Activated T-cell treated with anti-CD3 and anti-CD28 coated beads, Interleukin-2, amount 50 U/mL, for 4 hours (primary cell): ENCODE results near the gene GPC1. TPM values are rescaled to one million over a fixed set of nuclear protein-coding genes. Genes with fewer than 3 reads are reported as not detected.

Experiments
- ATAC-seq, 2 donors: fragments of 200-7000 bp; cut with Tn5 transposase; one replicate each; pipeline ENCODE4 v1.10.0; 2021
- DNase-seq: peaks from one replicate; pipeline ENCODE4 v3.0.0-alpha.2; 2020
- H3K27me3 Mint-ChIP-seq: one replicate; pipeline ENCODE4 v1.8.0; 2021; ENCODE audit warnings: low read depth, mixed read lengths
- H3K36me3 Mint-ChIP-seq: one replicate; pipeline ENCODE4 v1.8.0; 2022; ENCODE audit warnings: mixed read lengths; ENCODE audit not compliant: insufficient read depth
- H3K4me1 Mint-ChIP-seq: one replicate; pipeline ENCODE4 v1.8.0; 2021; ENCODE audit warnings: low read depth, mixed read lengths
- H3K4me3 Mint-ChIP-seq: one replicate; pipeline ENCODE4 v1.8.0; 2021; ENCODE audit warnings: mild to moderate bottlenecking, moderate library complexity, mixed read lengths
- H3K9me3 Mint-ChIP-seq: one replicate; pipeline ENCODE4 v1.8.0; 2021; ENCODE audit warnings: mixed read lengths
- total RNA-seq, 3 donors: library from RNA; stranded (reverse); gene quantifications; one replicate each; pipeline ENCODE4 v1.2.1, GENCODE V29; 2021

GPC1 gene
- total RNA-seq, 3 donors from 2014 or later = 3.7 to 6.3 (median 5.9) TPM

DNA sequence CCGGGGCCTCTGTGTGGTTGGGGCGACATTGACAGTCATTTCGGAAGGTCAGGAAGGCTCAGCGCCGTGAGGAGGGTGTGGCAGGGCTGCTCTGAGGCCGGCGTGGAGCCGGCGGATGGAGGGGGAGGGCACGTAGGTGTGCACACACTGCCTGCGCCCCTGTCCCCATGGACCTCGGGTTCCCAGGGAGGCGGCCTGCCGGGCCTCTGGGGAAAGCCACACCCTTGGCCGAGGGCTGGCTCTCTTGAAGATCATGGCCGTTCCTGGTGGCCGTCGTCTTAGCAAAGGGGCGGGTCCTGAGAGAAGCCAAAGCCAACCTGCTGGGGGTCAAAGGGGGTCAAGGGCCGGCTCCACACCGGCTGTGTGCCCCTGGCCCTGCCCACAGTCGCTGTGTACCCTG is 11.9 kb downstream of the GPC1 start:
- DNase-seq (no peak), ATAC-seq (no peak)
- H3K4me1 Mint-ChIP-seq = peaks cover 2% of the 10 kb centered on the region

DNA sequence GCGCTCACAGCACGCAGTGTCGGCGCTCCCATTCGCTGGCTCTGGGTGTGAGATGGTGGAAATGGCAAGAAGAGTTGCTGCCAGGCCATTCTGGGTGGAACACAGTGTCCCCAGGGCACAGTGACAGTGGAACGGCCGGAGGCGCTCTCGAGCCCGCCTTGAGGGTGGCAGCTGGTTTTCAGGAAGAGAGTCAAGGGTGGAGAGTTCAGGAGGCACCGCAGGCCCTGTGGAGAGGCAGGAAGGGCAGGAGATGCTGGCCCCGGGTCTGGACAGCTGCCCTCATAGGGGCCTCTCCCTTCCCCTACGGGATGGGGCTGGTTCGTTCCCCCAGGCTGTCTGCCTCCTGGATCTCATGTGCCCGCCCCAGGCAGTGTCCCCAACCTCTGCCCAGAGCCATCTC is 12.5 kb downstream of the GPC1 start:
- peaks cover 42% of the 10 kb centered on the region for H3K27me3 Mint-ChIP-seq
- H3K36me3 Mint-ChIP-seq = no peaks in the 10 kb centered on the region
- ATAC-seq = no peak
- H3K4me1 Mint-ChIP-seq = peaks cover 2% of the 10 kb centered on the region
- no peak overlapping the region for H3K4me3 Mint-ChIP-seq
- no peak for DNase-seq
- H3K9me3 Mint-ChIP-seq = no peaks in the 10 kb centered on the region

More for the DNA sequence above, 11.9 kb downstream of the GPC1 start:
- no peak overlapping the region for H3K4me3 Mint-ChIP-seq
- no peaks in the 10 kb centered on the region for H3K9me3 Mint-ChIP-seq
- peaks cover 42% of the 10 kb centered on the region for H3K27me3 Mint-ChIP-seq
- H3K36me3 Mint-ChIP-seq = no peaks in the 10 kb centered on the region

DNA sequence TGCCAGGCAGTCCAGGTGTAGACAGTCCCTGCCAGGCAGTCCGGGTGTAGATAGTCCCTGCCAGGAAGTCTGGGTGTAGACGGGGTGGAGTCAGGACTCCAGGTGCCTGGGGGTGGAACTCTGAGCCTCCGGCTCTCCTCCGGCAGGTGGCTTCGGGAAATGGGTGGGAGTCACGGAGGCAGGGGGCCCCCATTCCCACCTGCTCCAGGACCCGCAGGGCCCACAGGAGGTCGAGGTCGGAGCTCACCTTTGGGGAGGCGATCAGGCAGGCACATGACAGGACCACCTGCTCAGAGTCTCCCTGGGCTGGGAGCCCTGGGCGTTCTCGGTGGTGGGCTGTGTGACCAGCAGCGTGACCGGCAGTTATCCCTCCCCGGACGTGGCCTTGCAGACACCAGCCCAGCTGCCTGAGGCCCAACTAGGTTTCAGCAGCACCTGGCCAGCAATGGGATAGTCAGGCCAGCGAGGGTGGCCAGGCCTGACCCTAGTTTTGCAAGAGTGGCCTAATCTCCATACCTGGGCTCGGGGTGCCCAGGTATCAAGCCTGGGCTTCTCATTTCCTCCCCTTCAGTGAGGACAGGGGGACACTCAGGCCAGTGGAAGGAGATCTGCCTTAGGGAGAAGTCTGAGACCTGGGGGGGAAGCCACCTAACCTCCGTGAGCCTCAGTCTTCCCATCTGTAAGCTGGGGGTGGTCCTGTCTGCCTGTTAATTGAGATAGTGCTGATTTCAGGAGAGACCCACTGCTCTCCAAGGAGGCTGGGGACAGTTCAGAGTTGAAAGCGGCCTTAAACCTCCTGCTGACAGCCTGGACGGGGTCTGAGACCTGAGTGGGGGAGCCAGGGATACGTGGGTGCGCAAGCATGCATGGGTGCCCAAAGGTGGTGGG is 13.2 kb downstream of the GPC1 start:
- Mint-ChIP-seq H3K9me3 (no peaks in the 10 kb centered on the region), H3K4me3 (no peak overlapping the region), H3K27me3 (peaks cover 42% of the 10 kb centered on the region), H3K36me3 (no peaks in the 10 kb centered on the region), H3K4me1 (peaks cover 2% of the 10 kb centered on the region)
- DNase-seq (no peak), ATAC-seq (no peak)

DNA sequence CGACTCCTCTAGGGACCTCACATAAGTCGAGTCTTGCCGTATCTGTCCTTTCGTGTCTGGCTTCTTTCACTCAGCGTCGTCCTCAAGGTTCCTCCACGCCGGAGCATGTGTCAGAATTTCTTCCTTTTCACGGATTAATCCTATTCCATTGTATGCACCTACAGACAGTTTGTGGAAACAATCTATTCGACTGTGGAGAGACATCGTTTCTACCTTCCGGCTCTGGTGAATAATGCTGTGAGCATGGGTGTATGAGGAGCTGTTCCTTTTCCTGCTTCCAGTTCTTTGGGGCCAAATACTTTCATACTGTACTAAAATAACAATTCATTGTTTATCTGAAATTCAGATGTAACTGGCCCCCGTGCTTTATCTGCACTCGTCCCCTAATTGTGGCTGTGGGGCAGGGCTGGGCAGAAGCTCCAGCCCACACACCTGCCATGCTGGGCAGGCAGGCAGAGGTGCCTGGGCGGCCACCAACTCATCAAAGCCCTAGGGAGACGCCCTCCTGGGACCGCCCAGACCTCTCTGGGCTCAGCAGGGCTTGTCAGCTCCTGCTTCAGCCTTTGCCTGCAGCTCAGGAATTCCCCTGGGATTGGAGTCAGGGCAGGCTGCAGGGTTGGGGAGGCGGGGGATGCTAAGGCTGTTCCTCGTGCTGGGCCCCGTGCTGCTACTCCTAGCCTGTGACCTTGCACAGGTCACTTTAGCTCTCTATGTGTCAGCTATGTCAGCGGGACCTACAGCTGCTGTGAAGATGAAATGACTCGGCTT is 14.5 kb downstream of the GPC1 start:
- Mint-ChIP-seq H3K36me3 (no peaks in the 10 kb centered on the region), H3K4me3 (no peak overlapping the region), H3K27me3 (peaks cover 53% of the 10 kb centered on the region), H3K9me3 (no peaks in the 10 kb centered on the region), H3K4me1 (peaks cover 9% of the 10 kb centered on the region)
- ATAC-seq = no peak
- no peak for DNase-seq

DNA sequence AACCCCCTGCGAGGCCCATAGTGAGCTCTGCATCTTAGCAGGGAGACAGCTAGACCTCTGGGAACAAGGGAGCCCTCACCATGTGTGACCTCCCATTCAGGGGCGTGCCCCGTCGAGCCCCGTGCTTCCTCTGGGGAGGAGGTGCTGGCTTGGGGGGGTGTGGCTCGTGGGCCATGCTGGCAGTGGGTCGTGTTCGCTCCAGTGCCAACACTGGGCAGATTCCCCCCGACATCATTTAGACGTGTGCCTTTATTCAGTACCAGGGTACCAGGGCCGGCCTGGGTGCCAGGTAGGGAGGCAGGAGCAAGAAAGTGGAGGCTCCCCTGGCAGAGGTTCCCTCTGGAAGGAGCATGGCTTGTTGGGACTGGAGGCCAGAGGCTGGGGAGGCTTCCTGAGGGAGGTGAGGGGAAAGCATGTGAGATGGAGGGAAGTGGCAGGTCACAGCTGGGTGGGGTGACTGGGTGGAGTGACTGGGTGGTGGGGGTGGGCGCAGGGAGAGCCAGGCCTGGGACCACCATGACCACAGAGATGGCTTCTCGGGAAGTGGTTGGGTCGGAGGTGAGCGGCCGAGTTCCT is 15.2 kb downstream of the GPC1 start:
- H3K27me3 Mint-ChIP-seq = peaks cover 56% of the 10 kb centered on the region

DNA sequence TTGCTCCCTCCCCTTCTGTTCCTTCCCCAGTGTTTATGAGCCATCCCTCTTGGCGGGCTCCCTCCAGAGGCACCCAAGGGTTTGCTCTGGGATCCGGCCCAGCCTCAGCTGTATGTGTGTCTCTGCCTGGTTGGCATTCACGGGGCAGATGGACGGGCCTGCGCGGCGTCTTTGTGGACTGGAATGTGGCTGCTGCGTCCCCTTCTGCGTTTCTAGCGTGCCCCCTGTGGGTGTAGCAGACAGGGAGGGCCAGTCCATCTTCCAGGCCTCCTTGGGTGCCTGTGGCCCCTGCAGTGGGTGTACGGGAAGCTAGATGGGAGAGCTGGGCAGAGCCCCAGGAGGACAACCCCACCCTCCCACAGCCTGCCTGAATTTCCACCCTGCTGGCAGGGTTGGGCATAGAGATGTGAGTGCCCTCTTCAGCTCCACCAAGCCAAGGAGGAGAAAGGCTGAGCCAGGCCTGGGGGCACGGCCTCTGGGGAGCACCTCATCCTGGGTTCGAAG is 15.7 kb downstream of the GPC1 start:
- no peak for DNase-seq
- ATAC-seq = no peak
- H3K27me3 Mint-ChIP-seq = peaks cover 52% of the 10 kb centered on the region
- H3K4me1 Mint-ChIP-seq = peaks cover 11% of the 10 kb centered on the region
- H3K36me3 Mint-ChIP-seq = no peaks in the 10 kb centered on the region
- no peaks in the 10 kb centered on the region for H3K9me3 Mint-ChIP-seq
- no peak overlapping the region for H3K4me3 Mint-ChIP-seq

More for the DNA sequence above, 15.2 kb downstream of the GPC1 start:
- DNase-seq (no peak), ATAC-seq (no peak)
- Mint-ChIP-seq H3K36me3 (no peaks in the 10 kb centered on the region), H3K9me3 (no peaks in the 10 kb centered on the region), H3K4me3 (no peak overlapping the region), H3K4me1 (peaks cover 11% of the 10 kb centered on the region)

DNA sequence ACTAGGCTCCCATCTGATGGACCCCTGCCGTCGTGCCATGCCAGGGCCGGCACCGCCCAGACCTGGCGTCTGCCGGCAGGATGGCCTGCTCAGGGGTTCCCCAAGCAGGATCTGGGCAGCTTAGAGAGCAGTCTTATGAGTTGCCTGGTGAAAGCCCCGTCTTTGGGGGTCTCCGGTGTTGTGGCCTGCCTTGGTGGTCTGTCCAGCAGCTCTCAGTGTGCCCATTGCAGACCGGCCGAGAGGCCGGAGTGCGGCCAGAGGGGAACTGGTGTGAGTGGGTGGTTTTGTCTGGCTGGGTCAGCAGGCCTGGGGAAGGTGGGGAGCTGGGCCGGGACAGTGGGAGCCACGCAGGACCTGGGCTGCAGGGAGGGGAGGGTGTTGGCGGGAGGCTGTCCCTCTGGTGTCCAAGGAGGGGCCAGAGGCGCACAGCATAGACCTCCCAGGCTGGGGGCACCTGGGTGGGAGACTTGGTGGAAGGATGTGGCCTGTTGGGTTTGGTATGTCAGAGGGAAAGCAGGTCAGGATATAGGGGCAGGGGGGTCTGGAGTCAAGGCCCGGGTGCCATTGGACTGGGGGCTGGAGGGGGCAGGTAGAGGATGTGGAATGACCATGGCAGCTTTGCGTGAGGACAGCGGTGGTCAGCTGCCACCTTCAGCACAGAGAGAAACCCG is 16.5 kb downstream of the GPC1 start:
- DNase-seq (no peak), ATAC-seq (no peak)
- Mint-ChIP-seq H3K27me3 (peaks cover 52% of the 10 kb centered on the region), H3K4me1 (peaks cover 11% of the 10 kb centered on the region), H3K9me3 (no peaks in the 10 kb centered on the region), H3K4me3 (peak overlapping the region; percentile 69), H3K36me3 (no peaks in the 10 kb centered on the region)

DNA sequence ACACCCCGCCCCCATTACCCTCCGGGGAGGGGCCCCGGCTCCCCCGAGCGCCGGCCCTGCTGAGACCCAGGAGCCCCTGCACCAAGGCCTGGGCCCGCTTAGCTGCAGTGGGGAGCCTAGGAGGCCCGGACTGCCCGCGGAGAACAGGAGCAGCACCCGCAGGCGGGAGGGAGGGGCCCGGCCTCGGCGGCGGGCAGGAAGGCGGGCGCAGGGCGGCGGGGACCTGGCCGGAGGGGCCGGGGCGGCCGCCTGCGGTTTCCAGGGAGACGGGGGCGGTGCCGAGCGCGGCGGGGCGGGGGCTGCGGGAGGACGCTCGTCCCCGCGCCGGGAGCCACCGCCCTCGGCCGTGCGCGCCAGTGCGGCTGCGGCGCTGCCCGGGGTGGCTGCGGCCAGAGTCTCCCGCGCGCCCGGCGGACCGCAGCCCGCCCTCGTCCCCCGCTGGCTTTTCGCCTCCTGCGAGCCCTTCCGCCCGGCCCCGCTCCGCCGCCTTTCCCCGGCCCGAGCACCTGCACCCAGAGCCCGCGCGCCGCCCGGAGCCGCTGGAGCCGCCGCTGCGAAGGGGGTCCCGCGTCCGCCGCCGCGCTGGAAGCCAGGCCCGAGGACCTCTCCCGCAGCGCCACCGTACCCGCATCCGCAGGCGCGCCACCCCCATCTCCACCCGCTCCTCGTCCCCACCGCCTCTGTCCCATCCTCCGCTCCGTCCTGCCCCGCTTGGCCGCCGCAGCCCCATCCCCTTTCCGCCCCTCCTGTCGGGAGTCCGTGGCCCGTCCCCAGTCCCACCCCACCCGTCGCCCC is 17.2 kb downstream of the GPC1 start:
- Mint-ChIP-seq H3K27me3 (peaks cover 49% of the 10 kb centered on the region), H3K36me3 (no peaks in the 10 kb centered on the region), H3K4me1 (peaks cover 11% of the 10 kb centered on the region), H3K4me3 (peak overlapping the region; percentile 69), H3K9me3 (no peaks in the 10 kb centered on the region)
- DNase-seq (no peak), ATAC-seq (peak; percentile 31 to 41)

DNA sequence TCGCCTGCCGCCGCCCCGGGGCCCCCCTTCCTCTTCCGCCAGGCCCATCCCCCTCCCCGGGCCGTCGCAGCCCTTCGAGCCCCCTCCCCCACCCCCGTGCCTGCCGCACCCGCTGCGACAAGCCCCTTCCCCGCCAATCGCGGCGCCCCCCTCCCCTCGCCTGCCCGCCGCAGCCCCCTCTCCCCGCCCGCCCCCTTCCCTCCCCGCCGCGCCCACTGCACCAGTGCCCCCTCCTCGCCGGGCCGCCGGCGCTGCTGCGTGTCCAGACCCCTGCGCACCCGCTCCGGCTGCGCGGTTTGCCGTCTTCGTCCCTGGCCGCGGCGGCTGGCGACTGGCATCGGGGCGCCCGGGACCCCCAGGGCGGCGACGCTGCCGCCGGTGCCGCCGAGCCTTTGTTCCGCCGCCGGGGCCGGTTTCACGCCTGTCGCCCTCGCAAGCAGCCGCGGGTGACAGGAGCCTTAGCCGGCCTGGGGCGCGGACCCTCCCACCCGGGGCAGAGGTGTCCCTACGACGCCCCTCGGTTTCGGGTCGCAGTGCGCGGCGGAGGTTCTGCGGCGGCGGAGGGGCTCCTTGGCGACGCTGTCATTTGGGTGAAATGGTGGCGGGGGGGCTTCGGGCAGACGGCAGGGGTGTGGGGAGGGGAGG is 18.1 kb downstream of the GPC1 start:
- DNase-seq (no peak), ATAC-seq (no peak)
- Mint-ChIP-seq H3K36me3 (no peaks in the 10 kb centered on the region), H3K4me3 (peak overlapping the region; percentile 75), H3K9me3 (no peaks in the 10 kb centered on the region), H3K27me3 (peaks cover 54% of the 10 kb centered on the region), H3K4me1 (peaks cover 11% of the 10 kb centered on the region)

DNA sequence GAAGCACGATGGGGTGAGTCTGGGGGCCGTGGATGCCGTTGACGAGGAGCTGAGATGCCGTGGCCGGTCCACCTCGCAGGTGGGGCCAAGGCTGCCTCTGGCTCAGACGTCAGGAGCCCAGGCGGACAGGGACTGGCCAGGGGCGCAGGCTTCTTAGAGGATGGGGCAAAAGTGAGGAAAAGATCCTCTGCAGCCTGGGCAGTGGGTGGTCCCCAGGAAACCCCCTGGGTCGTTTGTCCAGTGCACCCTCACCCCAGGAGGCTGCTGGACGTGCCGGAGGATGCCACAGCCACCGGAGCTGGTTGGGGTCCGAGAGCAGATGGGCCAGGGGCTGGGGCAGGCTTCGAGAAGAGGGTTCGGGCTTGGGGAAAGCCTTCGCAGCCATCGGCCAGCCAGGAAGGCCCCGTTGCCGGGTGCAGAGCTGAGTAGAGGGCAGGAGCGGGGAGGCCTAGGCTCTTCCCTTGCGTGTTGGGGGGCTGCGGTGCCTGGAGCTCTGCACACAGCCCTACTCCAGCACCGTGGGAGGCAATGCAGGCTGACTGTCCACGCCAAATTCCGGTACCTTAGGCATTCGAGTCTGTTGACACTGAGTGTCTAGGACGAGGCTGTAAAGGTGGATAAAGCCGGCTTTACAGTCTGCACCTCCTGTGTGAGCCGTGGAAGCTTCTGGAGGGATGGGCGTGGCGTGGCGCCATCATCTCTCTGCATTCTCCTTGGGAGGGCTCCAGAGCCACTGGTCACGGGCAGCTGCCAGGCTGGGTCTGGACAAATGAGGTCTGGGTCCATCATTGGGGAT is 18.8 kb downstream of the GPC1 start:
- Mint-ChIP-seq H3K4me3 (peak overlapping the region; percentile 75), H3K4me1 (peaks cover 11% of the 10 kb centered on the region), H3K27me3 (peaks cover 50% of the 10 kb centered on the region), H3K9me3 (no peaks in the 10 kb centered on the region), H3K36me3 (no peaks in the 10 kb centered on the region)
- DNase-seq = no peak
- ATAC-seq = no peak

DNA sequence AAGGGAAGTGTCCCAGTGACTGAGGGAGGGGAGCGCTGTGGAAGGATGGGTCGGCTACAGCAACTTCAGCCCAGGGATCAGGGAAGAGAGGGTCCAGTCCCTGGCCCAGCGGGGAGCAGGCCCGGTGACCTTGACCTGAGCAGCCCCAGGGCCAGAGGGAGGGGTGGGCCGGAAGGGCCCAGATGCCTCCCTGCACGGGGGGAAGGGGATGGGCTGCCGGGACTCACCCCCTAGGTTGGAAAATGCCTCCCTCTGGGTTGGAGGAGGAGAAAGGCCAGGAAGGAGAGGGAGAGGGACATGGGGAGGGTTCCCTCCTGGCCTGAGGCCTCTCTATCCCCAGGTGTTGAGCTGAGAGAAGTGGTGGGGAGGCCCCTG is 19.8 kb downstream of the GPC1 start:
- peaks cover 40% of the 10 kb centered on the region for H3K27me3 Mint-ChIP-seq
- no peak for ATAC-seq
- no peak overlapping the region for H3K4me3 Mint-ChIP-seq
- H3K36me3 Mint-ChIP-seq = no peaks in the 10 kb centered on the region
- H3K4me1 Mint-ChIP-seq = peaks cover 11% of the 10 kb centered on the region
- H3K9me3 Mint-ChIP-seq = no peaks in the 10 kb centered on the region
- DNase-seq = no peak

DNA sequence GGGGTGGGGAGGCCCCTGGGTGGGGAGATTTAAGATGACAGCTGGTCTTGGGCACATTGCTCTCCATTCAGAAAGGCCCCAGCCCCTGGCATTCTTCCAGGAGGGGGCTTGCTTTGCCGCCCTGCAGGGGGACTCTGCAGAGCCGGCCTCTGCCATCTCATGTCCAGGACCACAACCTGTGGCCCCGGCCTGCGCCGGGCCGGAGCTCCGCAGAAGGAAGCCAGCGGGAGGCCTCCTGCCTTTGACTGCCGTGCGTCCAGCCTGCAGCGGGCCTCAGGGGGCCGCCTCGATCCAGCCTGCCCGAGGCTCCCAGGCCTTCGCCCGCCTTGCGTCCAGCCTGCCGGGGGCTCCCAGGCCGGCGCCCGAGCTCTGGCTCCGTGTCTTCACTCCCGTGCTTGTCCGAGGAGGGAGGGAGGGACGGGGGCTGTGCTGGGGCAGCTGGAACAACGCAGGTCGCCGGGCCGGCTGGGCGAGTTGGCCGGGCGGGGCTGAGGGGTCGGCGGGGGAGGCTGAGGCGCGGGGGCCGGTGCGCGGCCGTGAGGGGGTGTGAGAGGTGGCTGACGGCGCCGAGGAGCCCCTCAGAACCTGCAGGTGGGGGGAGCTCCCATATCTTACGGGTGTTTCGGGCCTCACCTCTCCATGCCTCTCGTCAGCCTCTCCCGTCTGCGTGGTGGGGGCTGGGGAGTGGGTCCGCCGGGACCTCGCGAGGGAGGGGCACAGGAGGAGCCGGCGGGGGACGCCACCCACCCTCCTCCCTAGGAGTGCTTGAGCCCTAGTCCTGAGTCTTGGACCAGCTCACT is 20.4 kb downstream of the GPC1 start:
- peaks cover 11% of the 10 kb centered on the region for H3K4me1 Mint-ChIP-seq
- DNase-seq (no peak), ATAC-seq (no peak)
- H3K9me3 Mint-ChIP-seq = no peaks in the 10 kb centered on the region
- no peaks in the 10 kb centered on the region for H3K36me3 Mint-ChIP-seq
- H3K4me3 Mint-ChIP-seq = no peak overlapping the region
- H3K27me3 Mint-ChIP-seq = peaks cover 34% of the 10 kb centered on the region
